ENCODE results near the gene PTPN11.
"Not testable (repeated sequence)": the region's sequence is repeated elsewhere in the genome, so short reads cannot be mapped to it uniquely, and the experiment has no call there.

PTPN11 gene

GRCh38 chr12:112448165-112448564, 29.4 kb downstream of the PTPN11 start:
- not testable (repeated sequence) for DNase-seq (ENCODE audit: low spot score)

DNA sequence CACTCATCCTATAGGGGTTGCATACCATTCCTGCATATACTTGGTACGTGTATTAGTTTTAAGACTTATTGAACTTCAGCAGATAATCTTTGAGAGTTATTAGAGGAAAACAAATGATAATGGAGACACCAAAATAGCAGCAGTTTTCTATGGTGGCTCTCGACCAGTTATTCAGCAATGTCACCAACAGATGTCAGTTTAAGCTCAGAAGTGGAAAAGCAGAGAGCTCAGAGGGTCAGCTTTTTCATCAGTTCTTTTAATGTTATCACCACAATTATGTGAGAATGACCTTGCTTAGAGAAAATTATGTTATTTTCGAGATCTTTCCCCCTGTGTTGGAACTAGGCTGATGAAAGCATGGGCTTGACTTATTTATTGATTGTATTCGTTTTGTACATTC, 32.0 kb downstream of the PTPN11 start:
- DNase-seq (ENCODE audit: low spot score): no peak

GRCh38 chr12:112456029-112456428, 37.3 kb downstream of the PTPN11 start:
- DNase-seq (ENCODE audit: low spot score): no peak

GRCh38 chr12:112457142-112457541, 38.4 kb downstream of the PTPN11 start:
- DNase-seq (ENCODE audit: low spot score): not testable (repeated sequence)

DNA sequence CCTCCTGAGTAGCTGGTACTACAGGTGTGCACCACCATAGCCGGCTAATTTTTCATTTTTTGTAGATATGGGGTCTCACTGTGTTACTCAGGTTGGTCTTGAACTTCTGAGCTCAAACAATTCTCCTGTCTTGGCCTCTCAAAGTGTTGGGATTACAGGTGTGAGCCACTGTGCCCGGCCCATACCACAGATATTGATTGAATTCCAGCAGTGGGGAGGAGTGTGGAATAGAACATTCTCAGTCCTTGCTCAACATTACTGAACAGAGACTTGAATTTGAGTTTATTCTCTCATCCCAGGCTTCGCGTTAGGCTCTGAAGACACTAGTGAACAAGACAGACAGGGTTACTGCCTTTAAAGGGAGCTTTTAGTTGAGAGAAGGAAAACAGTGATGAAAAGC, 39.6 kb downstream of the PTPN11 start:
- no peak for DNase-seq (ENCODE audit: low spot score)

DNA sequence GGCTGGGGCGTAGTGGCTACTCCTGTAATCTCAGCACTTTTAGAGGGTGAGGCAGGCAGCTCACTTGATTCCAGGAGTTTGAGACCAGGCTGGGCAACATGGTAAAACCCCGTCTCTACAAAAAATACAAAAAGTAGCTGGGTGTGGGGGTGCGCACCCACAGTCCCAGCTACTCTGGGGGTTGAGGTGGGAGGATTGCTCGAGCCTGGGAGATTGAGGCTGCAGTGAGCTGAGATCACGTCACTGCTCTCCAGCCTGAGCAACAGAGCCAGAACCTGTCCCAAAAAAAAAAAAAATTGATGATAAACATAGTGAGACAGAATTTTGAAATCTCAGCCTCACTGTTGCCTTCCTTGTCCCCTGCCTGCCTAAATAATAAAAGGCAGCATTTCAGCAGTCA, 40.0 kb downstream of the PTPN11 start:
- no peak for DNase-seq (ENCODE audit: low spot score)

DNA sequence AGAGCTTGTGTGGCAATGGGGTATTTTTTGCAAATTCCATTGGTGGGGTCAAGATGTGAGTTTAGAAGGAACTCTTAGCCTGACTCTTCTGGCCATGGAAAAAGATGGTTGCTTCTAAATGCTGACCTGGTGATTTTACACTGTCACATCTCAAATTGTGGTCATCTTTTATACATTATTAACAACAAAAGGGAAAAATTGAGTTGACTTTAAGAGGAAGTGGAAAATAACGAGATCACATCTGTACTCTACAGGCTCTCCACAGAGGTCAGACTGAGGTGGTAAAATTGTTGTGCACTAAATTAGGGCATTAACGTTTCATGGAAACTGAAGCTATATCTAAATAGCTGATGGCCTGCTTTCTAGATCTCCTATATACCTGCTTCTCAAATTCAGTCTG, 44.7 kb downstream of the PTPN11 start:
- no peak for DNase-seq (ENCODE audit: low spot score)

DNA sequence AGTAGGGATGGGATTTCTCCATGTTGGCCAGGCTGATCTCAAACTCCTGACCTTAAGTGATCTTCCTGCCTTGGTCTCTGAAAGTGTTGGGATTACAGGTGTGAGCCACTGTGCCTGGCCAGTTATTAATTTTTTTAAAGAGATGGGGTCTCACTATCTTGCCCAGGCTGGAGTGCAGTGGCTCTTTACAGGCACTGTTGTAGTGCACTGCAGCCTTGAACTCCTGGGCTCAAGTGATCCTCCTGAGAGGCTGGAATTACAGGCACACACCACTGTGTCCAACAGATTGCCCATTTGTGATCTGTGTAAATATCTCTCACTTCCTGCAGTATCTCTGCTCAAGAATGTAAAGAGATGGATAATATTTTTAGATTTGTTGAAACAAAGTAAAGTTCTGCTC, 45.9 kb downstream of the PTPN11 start:
- DNase-seq (ENCODE audit: low spot score): no peak

GRCh38 chr12:112466011-112466422, 47.3 kb downstream of the PTPN11 start:
- DNase-seq (ENCODE audit: low spot score): peak; percentile 29

DNA sequence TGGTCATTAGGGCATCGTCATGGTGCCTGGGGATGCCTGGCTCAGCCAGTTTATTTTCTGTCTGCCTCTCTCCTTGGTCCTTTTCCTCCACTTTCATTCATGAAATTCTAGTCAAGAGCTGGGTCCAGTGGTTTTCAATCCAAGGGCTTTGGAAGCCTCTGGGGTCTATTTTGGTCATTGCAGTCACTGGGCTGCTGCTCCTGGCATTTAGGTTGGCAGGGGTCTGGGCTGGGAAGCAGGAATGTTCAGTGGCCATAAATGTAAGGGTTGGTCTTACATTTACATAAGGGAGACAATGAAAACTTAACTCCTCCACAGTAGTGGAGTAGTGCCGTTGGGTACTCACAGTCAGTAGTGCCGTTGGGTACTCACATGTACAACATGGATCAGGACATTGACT, 48.1 kb downstream of the PTPN11 start:
- DNase-seq (ENCODE audit: low spot score): no peak

GRCh38 chr12:112468046-112468445, 49.3 kb downstream of the PTPN11 start:
- no peak for DNase-seq (ENCODE audit: low spot score)

DNA sequence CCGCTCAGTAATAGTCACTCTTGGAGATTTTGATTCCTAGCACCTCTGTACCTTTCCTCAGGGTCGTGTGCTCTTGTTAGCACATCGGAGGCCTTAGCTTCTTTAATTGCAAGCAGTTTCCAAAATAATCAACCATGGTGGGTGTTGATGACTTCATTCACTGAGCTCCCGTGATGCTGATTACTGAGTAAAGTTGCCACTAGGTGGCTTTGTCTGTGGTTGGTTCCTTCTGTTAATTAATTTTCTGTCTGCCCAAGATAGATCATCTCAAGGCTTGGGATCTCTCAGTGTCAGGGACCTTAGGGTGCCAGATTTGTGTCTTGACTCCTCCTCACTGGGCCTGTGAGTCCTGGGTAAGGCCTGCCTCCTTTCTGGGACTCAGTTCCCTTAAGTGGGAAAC, 54.3 kb downstream of the PTPN11 start:
- DNase-seq (ENCODE audit: low spot score): no peak

DNA sequence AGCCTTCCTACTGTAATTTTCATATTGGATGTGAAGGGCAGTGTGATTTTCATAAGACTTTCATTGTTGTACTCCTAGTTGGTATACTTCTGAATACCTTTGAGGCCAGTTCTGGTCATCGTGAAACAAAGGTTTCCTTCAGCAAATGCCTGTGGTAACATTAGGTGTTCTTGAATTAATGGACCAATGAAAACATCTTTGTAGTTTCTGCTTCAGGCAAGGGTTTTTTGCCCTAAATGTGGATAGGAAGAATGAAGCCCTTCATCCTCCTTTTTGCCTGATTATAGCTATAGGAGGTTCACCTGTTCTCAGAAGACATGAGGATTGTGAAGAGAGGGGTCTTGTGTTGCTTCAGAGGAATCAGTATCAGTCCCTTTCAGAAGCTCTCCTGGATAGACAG, 60.7 kb downstream of the PTPN11 start:
- DNase-seq (ENCODE audit: low spot score): no peak

- DNase-seq (ENCODE audit: low spot score): no peak
Observed at GRCh38 chr12:112480931-112481330, 62.2 kb downstream of the PTPN11 start.

DNA sequence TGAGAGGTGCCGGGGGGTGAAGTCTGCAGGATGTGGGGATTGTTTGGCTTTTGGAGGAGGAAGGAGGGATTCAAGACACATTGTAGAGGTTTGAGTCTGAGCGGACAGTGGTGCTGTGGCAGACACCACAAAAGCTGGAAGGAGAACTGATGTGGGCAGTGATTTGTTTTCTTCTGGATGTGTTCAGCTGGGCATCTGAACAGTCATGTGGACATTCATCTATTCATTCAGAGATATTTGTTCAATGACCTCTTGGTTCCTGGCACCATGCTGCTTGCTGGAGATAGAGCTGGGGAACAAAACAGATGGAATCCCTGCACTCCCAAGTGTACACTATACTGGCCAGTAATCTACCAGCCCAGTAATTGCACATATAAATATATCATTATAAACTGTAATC, 64.0 kb downstream of the PTPN11 start:
- no peak for DNase-seq (ENCODE audit: low spot score)

DNA sequence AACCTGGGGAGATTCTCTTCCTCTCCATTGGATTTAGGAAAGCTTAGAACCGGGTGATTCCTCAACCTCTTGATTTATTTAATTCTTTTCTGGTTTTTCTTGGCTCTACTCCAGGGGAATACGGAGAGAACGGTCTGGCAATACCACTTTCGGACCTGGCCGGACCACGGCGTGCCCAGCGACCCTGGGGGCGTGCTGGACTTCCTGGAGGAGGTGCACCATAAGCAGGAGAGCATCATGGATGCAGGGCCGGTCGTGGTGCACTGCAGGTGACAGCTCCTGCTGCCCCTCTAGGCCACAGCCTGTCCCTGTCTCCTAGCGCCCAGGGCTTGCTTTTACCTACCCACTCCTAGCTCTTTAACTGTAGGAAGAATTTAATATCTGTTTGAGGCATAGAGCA, 67.6 kb downstream of the PTPN11 start:
- DNase-seq (ENCODE audit: low spot score): no peak

- DNase-seq (ENCODE audit: low spot score): no peak
Observed at GRCh38 chr12:112488257-112488876, 69.6 kb downstream of the PTPN11 start.

DNA sequence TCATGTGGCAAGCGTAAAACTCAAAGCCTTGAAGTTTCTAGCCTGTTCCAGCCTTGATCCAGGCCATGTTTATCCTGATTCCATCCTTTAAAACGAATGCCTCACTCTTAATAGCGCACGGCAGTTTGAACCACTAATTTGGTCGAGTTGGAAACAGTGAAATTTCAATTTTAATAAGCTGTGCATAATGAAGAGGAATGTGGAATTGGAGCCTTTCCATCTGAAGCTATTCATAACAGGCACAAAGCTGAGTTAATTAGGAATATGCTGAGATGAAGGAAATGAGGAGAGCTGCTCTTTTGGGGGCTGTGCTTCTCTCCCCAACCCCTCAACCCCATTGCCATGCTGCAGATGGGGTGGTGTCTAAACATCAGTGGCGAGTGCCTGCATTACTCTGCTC, 70.7 kb downstream of the PTPN11 start:
- no peak for DNase-seq (ENCODE audit: low spot score)

DNA sequence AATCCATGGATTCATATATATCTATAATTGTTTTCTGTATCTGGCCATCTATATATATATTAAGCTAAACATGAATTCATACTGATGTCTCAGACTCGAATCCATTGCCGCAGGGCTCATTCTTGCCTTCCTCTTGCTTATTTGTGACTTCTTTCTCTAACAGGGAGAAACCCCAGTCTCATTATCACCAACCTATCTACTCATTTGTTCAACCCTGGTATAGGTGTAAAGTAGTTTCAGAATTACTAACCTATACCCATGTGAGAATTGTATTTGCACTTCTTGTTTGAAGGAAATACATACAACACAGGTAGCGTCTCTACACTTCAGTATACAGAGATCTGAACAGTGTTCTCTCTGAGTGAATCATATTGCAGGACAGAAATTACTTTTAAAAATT, 77.7 kb downstream of the PTPN11 start:
- no peak for DNase-seq (ENCODE audit: low spot score)

- no peak for DNase-seq (ENCODE audit: low spot score)
Observed at GRCh38 chr12:112498580-112498979, 79.8 kb downstream of the PTPN11 start.

- DNase-seq (ENCODE audit: low spot score): peak; percentile 29
Observed at GRCh38 chr12:112503512-112503911, 84.8 kb downstream of the PTPN11 start.

- DNase-seq (ENCODE audit: low spot score): no peak
Observed at GRCh38 chr12:112506513-112507166, 87.9 kb downstream of the PTPN11 start.

- no peak for DNase-seq (ENCODE audit: low spot score)
Observed at GRCh38 chr12:112513471-112513870, 94.7 kb downstream of the PTPN11 start.

- DNase-seq (ENCODE audit: low spot score): no peak
Observed at GRCh38 chr12:112514456-112514855, 95.7 kb downstream of the PTPN11 start.
